ENCODE results near the gene ZNF804A. TPM values are rescaled to one million over a fixed set of nuclear protein-coding genes. Genes with fewer than 3 reads are reported as not detected.

The ZNF804A gene
- total RNA-seq, 2 donors from 2014 or later: not detected

DNA sequence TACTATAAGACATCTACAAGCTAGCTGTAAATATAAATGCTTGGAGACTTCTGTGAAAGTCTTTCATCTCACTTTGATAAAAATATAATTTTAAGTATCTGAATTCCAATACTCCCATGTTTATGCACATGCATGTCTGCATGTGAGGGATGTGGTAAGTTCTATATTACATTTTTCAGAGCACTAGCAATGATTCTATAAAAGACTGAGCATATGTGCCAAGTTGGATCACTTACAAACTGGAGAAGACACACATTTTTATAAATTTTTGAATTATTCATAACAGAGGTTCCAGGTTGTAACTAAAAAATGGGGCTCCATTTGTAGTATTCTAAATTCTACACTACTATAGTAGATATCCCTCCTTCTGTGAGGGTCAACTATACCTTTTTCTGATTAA, 26.0 kb downstream of the ZNF804A start:
- no peaks in the 10 kb centered on the region for H3K9me3 ChIP-seq
- no peak for TF ChIP-seq POLR2A (IDR thresholded peaks at IDR 0.05)
- TF ChIP-seq, protein P1, sequence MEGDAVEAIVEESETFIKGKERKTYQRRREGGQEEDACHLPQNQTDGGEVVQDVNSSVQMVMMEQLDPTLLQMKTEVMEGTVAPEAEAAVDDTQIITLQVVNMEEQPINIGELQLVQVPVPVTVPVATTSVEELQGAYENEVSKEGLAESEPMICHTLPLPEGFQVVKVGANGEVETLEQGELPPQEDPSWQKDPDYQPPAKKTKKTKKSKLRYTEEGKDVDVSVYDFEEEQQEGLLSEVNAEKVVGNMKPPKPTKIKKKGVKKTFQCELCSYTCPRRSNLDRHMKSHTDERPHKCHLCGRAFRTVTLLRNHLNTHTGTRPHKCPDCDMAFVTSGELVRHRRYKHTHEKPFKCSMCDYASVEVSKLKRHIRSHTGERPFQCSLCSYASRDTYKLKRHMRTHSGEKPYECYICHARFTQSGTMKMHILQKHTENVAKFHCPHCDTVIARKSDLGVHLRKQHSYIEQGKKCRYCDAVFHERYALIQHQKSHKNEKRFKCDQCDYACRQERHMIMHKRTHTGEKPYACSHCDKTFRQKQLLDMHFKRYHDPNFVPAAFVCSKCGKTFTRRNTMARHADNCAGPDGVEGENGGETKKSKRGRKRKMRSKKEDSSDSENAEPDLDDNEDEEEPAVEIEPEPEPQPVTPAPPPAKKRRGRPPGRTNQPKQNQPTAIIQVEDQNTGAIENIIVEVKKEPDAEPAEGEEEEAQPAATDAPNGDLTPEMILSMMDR (IDR thresholded peaks at IDR 0.05): no peak
- ATAC-seq: no peak
- no peaks in the 10 kb centered on the region for H3K36me3 ChIP-seq (replicated peaks in 1 of 2; ENCODE audit: insufficient read depth in 1 of 2, low read depth in 2 of 2)
- DNase-seq: no peak
- H3K4me1 ChIP-seq: no peaks in the 10 kb centered on the region
- intact Hi-C loops (cut with DNase I): no loop called here
- H3K4me3 ChIP-seq: no peak overlapping the region
- no peak overlapping the region for H3K27ac ChIP-seq
- no peaks in the 10 kb centered on the region for H3K27me3 ChIP-seq

DNA sequence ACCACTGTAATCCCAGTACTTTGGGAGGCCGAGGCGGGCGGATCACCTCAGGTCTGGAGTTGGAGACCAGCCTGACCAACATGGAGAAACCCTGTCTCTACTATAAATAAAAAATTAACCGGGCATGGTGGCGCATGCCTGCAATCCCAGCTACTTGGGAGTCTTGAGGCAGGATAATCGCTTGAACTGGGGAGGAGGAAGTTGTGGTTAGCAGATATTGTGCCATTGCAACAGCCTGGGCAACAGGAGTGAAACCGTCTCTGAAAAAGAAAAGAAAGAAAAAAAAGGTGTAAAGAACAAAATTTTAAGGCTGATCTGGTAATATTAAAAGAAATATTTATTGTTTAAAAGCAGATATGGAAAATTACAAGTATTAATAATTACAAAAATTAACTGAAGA, 29.7 kb downstream of the ZNF804A start:
- Histone ChIP-seq H3K9me3 (no peaks in the 10 kb centered on the region), H3K4me3 (no peak overlapping the region), H3K36me3 (replicated peaks in 1 of 2; ENCODE audit: insufficient read depth in 1 of 2, low read depth in 2 of 2) (no peaks in the 10 kb centered on the region), H3K4me1 (no peaks in the 10 kb centered on the region), H3K27ac (no peak overlapping the region), H3K27me3 (no peaks in the 10 kb centered on the region)
- ATAC-seq (no peak), DNase-seq (peak in 1 of 4 donors; percentile 3)
- intact Hi-C loops (cut with DNase I): no loop called here
- TF ChIP-seq, protein P1 (IDR thresholded peaks at IDR 0.05): no peak
- no peak for TF ChIP-seq POLR2A (IDR thresholded peaks at IDR 0.05)
- WGBS, 2 donors: 79 to 92% methylated on average over 7 of the region's 7 CpGs

DNA sequence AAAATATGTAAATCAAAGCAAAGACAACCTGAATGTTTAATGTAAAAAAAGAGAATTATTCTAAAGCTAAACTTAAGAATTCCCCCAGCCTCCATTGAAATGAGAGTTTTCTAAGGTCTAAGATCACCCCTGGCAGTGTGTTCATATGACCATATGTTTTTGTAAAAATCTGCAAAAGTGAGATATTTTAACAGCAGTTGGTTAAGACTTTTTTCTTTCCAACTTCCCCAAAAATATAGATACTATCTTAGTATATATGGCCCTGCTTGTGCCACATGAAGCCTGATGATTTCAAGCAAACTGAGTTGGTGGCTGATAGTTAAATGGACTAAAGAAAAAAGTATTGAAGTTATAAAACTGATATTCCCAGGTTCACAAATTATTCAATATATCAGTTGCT, 35.4 kb downstream of the ZNF804A start:
- Histone ChIP-seq H3K27me3 (no peaks in the 10 kb centered on the region), H3K4me3 (no peak overlapping the region), H3K27ac (no peak overlapping the region), H3K4me1 (no peaks in the 10 kb centered on the region), H3K36me3 (replicated peaks in 1 of 2; ENCODE audit: insufficient read depth in 1 of 2, low read depth in 2 of 2) (no peaks in the 10 kb centered on the region), H3K9me3 (no peaks in the 10 kb centered on the region)
- intact Hi-C loops (cut with DNase I): no loop called here
- no peak for ATAC-seq
- TF ChIP-seq, protein P1 (IDR thresholded peaks at IDR 0.05): no peak
- no peak for TF ChIP-seq POLR2A (IDR thresholded peaks at IDR 0.05)
- DNase-seq: no peak

DNA sequence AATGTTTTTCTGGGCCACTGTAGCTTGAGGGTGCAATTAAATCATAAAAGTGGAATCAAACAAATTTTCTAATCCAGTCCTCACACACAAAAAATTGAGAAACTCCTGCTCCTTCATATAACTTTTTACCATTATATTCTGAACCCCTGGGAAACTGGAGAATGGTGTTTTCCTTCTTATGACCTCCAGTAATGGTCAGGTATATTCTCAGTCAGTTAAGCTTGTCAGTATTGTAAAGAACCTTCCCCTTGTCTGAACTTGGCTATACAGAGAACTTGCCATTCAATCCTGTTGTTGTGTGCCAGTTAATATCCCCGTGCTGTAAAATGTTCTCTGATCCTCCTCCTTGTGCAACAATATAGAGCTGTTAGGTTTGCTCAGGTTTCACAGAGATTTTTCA, 39.5 kb downstream of the ZNF804A start:
- ATAC-seq (no peak), DNase-seq (no peak)
- Histone ChIP-seq H3K4me1 (no peaks in the 10 kb centered on the region), H3K27me3 (no peaks in the 10 kb centered on the region), H3K4me3 (no peak overlapping the region), H3K36me3 (replicated peaks in 1 of 2; ENCODE audit: insufficient read depth in 1 of 2, low read depth in 2 of 2) (no peaks in the 10 kb centered on the region), H3K27ac (no peak overlapping the region), H3K9me3 (no peaks in the 10 kb centered on the region)
- WGBS, 2 donors: 48 to 55% methylated on average over 1 of the region's 1 CpG
- TF ChIP-seq, protein P1 (IDR thresholded peaks at IDR 0.05): no peak
- no peak for TF ChIP-seq POLR2A (IDR thresholded peaks at IDR 0.05)
- intact Hi-C loops (cut with DNase I): no loop called here

DNA sequence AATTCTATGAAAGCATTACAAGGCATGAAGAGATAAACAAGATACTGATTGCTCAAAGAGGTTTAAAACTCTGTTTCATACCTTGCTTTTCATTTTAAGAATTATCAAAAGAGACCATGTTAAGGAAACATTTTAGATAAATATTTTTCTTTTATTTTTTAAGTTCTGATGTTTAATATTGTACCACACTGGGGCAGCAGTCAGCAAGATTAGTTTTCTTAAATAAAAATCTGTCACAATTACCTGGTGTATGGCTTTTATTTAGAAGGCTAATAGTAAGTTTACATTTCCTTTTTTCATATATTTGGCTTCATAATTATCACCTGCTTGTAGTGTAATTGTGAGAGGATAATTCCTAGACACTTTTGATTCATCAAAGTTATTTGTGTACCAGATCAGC, 46.4 kb downstream of the ZNF804A start:
- Histone ChIP-seq H3K4me1 (peaks cover 12% of the 10 kb centered on the region), H3K4me3 (no peak overlapping the region), H3K9me3 (no peaks in the 10 kb centered on the region), H3K27ac (no peak overlapping the region), H3K36me3 (replicated peaks in 1 of 2; ENCODE audit: insufficient read depth in 1 of 2, low read depth in 2 of 2) (no peaks in the 10 kb centered on the region), H3K27me3 (no peaks in the 10 kb centered on the region)
- TF ChIP-seq, protein P1 (IDR thresholded peaks at IDR 0.05): no peak
- no peak for TF ChIP-seq POLR2A (IDR thresholded peaks at IDR 0.05)
- ATAC-seq (no peak), DNase-seq (no peak)
- intact Hi-C loops (cut with DNase I): no loop called here
